Neural crest cell (in vitro differentiated cells): ENCODE data around the gene TRMT2A. TPM values are rescaled to one million over a fixed set of nuclear protein-coding genes. Genes with fewer than 3 reads are reported as not detected.

Source experiments
- DNase-seq: peaks from one replicate; pipeline ENCODE4 v3.0.0; 2021; ENCODE audit warnings: low read depth, mixed read lengths, low spot score
- H3K27ac Mint-ChIP-seq: one replicate; pipeline ENCODE4 v1.8.0; 2021; ENCODE audit warnings: mild to moderate bottlenecking, mixed read lengths; ENCODE audit not compliant: unreplicated experiment
- H3K27me3 Mint-ChIP-seq: 2 replicates; pipeline ENCODE4 v1.8.0; 2021; ENCODE audit warnings: low read depth, mild to moderate bottlenecking, mixed read lengths
- H3K36me3 Mint-ChIP-seq: 2 replicates; pipeline ENCODE4 v1.8.0; 2021; ENCODE audit warnings: low read depth, mild to moderate bottlenecking, mixed read lengths
- H3K4me1 Mint-ChIP-seq: 2 replicates; pipeline ENCODE4 v1.8.0; 2021; ENCODE audit warnings: mixed read lengths
- H3K4me3 Mint-ChIP-seq: one replicate; pipeline ENCODE4 v1.8.0; 2021; ENCODE audit warnings: mild to moderate bottlenecking, mixed read lengths
- H3K9me3 Mint-ChIP-seq: 2 replicates; pipeline ENCODE4 v1.8.0; 2021; ENCODE audit warnings: mixed read lengths
- long read RNA-seq: library from polyadenylated mRNA; unstranded; transcript quantifications from one replicate; pipeline ENCODE4 v2.0.0, GENCODE V29; 2020
- total RNA-seq: library from RNA; stranded (reverse); gene quantifications from 2 replicates; pipeline ENCODE4 v1.2.1, GENCODE V29; 2021
- TF ChIP-seq, protein P1 (sequence below): fragments of 200-600 bp; sonication (generic); conservative IDR thresholded peaks from 2 replicates; pipeline ENCODE4 v1.5.0; 2021; ENCODE audit warnings: antibody characterized with exemption, mild to moderate bottlenecking

TRMT2A gene, protein sequence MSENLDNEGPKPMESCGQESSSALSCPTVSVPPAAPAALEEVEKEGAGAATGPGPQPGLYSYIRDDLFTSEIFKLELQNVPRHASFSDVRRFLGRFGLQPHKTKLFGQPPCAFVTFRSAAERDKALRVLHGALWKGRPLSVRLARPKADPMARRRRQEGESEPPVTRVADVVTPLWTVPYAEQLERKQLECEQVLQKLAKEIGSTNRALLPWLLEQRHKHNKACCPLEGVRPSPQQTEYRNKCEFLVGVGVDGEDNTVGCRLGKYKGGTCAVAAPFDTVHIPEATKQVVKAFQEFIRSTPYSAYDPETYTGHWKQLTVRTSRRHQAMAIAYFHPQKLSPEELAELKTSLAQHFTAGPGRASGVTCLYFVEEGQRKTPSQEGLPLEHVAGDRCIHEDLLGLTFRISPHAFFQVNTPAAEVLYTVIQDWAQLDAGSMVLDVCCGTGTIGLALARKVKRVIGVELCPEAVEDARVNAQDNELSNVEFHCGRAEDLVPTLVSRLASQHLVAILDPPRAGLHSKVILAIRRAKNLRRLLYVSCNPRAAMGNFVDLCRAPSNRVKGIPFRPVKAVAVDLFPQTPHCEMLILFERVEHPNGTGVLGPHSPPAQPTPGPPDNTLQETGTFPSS
- total RNA-seq, result 75.1 and 77.7 TPM in 2 replicates
- long read RNA-seq, transcript TRMT2A-201 (12 exons, 2,964 nt), result major isoform, 5 of 7 reads
- long read RNA-seq, partial matches to known transcripts, result 1 of 7 reads
- long read RNA-seq, other reads (novel, unspliced or antisense), result 1 of 7 reads

DNA sequence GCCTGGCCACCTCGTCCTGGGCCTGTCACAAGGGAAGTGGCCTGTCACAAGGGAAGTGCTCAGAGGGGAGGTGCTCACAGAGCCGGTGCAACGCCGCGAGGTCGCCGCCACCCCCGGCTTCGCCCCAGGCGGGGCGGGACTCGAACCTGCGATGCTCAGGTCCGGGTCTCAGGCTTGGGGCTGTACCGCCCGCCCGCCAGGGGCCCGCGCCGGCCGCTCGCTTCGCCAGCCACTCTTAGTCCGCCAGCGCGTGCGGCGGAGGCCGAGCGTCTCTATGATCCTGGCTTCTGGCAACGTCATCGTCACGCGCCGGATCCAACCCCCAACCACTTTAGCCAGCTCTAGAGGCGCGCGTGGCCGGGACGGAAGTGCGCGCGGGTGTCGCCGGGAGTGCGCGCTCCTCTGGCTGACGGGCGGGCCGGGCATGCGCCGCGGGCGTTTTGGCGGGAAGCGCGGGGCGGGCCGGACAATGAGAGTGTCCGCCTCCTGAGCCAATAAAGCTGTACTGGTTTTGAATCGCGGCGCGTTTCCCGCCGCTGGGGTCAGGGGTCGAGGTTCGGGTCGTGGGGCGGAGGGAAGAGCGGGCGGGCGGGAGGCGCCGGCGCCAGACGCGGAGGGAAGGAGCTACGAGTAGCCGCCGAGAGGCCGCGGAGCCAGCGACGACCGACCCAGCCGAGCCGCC, at the start of gene TRMT2A:
TSS of gene TRMT2A (minus strand) at position 276 of the 682 bp plus-strand sequence. CDS start 320 bp downstream, outside the sequence.
- H3K36me3 Mint-ChIP-seq, result peaks cover 19% of the 10 kb centered on the region
- no peaks in the 10 kb centered on the region for H3K9me3 Mint-ChIP-seq
- H3K4me1 Mint-ChIP-seq, result peaks cover 34% of the 10 kb centered on the region
- H3K27me3 Mint-ChIP-seq, result peaks cover 8% of the 10 kb centered on the region
- peak; percentile 98 for DNase-seq
- TF ChIP-seq, protein P1, sequence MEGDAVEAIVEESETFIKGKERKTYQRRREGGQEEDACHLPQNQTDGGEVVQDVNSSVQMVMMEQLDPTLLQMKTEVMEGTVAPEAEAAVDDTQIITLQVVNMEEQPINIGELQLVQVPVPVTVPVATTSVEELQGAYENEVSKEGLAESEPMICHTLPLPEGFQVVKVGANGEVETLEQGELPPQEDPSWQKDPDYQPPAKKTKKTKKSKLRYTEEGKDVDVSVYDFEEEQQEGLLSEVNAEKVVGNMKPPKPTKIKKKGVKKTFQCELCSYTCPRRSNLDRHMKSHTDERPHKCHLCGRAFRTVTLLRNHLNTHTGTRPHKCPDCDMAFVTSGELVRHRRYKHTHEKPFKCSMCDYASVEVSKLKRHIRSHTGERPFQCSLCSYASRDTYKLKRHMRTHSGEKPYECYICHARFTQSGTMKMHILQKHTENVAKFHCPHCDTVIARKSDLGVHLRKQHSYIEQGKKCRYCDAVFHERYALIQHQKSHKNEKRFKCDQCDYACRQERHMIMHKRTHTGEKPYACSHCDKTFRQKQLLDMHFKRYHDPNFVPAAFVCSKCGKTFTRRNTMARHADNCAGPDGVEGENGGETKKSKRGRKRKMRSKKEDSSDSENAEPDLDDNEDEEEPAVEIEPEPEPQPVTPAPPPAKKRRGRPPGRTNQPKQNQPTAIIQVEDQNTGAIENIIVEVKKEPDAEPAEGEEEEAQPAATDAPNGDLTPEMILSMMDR, result peak; percentile 37
- H3K27ac Mint-ChIP-seq, result peak within 1 kb of the TSS; percentile 92
- peak within 1 kb of the TSS; percentile 97 for H3K4me3 Mint-ChIP-seq

DNA sequence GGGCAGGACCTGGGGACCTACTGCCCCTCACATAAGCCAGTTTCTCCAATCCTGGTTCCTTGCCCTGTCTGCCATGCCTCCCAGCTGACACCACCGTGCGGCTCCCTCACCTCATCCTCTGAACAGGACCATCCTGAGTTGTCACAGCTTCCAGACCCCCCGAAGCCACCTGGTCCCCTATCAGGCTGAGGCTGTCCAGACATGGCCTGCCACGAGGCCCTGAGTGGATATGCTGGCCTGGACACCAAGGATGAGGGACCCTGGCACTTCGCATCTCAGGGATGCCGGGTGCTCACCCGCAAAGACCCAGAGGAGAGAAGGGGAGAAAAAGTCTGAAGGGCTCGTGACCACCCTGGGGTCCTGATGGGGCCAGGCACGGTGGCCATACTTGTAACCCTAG, 49.7 kb upstream of the TRMT2A start:
- Mint-ChIP-seq H3K4me1 (no peaks in the 10 kb centered on the region), H3K27me3 (no peaks in the 10 kb centered on the region), H3K27ac (no peak overlapping the region), H3K9me3 (peaks cover 3% of the 10 kb centered on the region), H3K36me3 (no peaks in the 10 kb centered on the region), H3K4me3 (no peak overlapping the region)
- no peak for DNase-seq
- TF ChIP-seq, protein P1, result no peak

DNA sequence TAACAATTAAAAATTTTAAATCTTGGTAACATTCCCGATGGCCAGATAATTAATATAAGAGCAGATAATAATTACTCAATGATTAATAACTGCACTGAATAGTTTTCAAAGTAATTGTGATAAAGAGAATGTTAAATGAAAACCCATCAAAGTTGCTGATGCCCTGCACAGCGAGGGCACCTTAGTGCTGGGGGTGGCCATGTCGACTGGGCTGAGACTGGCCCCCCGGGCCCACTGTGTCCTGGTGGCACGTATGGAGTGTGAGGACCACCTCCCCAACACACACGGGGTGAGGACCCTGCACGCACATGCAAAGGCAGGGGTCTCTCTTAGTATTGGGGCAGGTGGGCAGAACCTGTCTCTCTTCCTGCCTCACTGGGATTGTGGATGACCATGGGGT, 48.9 kb upstream of the TRMT2A start:
- no peaks in the 10 kb centered on the region for H3K4me1 Mint-ChIP-seq
- no peaks in the 10 kb centered on the region for H3K36me3 Mint-ChIP-seq
- H3K4me3 Mint-ChIP-seq, result no peak overlapping the region
- no peaks in the 10 kb centered on the region for H3K27me3 Mint-ChIP-seq
- H3K27ac Mint-ChIP-seq, result no peak overlapping the region
- DNase-seq, result no peak
- peaks cover 3% of the 10 kb centered on the region for H3K9me3 Mint-ChIP-seq
- TF ChIP-seq, protein P1, result no peak

DNA sequence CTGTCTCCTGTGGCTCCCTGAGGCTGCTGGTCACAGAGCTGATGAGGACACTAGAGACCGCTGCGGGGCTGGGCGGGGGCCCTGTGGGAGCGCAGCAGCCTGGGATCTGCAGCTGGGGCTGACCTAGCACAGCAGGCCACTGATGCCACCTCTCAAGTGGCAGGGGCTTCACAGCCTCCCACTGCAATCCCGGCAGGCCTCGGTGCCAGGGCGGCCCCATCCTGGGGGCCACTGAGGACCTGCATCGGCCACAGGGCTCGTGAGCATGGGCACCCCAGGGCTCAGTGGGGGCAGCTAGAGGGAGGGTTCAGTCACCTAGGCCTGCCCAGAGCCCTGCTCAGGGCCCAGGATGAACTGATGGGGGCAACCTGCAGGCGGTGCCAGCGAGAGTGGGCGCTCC, 48.4 kb upstream of the TRMT2A start:
- H3K27me3 Mint-ChIP-seq, result no peaks in the 10 kb centered on the region
- no peak overlapping the region for H3K27ac Mint-ChIP-seq
- H3K36me3 Mint-ChIP-seq, result no peaks in the 10 kb centered on the region
- DNase-seq, result no peak
- no peaks in the 10 kb centered on the region for H3K4me1 Mint-ChIP-seq
- peaks cover 3% of the 10 kb centered on the region for H3K9me3 Mint-ChIP-seq
- TF ChIP-seq, protein P1, result no peak
- H3K4me3 Mint-ChIP-seq, result no peak overlapping the region

DNA sequence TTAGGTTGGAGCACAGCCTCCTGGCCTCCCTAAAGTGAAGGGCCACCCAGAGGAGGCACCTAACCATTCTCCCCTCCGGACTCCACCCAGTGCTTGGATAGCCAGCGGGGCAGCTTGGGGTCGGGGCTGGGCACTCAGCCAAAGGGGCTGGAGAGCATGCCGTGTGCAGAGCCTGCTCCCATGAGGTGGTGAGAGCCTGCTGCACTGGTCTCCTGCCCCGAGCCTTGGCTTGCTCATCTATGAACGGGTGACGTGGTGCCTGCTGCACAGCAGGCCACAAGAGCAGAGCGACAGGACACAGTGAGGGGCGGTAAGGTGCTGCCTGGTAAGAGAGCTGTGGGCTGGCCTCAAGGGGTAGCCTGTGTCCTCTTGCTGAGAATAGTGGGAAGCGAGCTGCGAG, 47.8 kb upstream of the TRMT2A start:
- Mint-ChIP-seq H3K27me3 (no peaks in the 10 kb centered on the region), H3K27ac (no peak overlapping the region), H3K36me3 (no peaks in the 10 kb centered on the region), H3K9me3 (peaks cover 3% of the 10 kb centered on the region), H3K4me3 (no peak overlapping the region), H3K4me1 (no peaks in the 10 kb centered on the region)
- no peak for DNase-seq
- TF ChIP-seq, protein P1, result no peak
